Epidermal melanocyte (primary cell): ENCODE data around the gene NEMP1.
"Not testable (repeated sequence)": the region's sequence is repeated elsewhere in the genome, so short reads cannot be mapped to it uniquely, and the experiment has no call there.

Experiments used
- DNase-seq: peaks from one replicate; pipeline ENCODE4 v3.0.0; 2011; ENCODE audit warnings: low spot score; ENCODE audit not compliant: insufficient read length

The NEMP1 gene

DNA sequence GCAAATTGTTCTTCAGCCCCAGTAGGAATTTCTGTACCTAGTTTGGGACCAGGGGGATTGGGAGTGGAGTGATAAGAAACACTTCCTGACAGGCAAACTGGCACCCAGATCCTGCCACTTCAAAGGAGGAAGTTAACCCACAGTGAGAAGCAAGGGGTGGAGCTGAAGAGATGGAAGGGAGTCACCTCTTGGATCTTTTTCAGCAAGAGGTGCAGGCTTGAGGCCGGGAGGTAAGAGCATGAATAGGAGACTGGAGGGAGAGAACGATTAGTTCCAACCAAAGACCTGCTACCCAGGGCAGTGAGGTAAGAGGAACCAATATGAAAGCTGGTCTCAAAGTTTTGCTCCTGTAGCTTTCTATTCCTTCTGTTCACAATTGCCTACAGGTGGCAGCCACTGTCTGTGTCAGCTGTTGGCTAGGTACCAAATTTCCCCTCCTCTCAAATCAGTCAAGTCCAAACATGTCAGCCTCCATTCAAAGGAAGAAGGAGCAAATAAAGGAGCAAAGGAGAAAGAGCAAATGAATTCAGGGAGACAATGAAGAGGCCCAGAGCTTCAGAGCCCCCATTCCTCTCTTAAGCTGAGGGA, 47.4 kb downstream of the NEMP1 start:
- DNase-seq = no peak

DNA sequence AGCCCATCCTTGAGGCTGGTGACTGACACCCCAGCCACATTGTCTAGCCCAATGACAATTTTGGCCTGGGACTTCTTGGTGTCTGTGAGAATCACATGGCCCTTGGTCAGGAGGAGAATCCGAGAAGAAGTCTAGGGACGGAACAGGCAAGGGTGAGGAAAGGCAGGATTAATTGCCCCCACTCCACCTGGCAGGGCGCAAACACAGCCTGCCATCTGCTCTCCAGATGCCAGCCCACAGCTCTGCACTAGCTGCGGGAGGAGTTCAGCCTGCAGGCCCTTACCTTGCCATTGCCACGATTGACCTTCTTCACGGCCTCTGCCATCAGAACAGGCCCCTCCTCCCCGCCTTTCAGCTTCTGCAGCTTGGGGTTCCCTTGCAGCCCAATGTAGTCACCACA, 49.1 kb downstream of the NEMP1 start:
- DNase-seq = no peak

DNA sequence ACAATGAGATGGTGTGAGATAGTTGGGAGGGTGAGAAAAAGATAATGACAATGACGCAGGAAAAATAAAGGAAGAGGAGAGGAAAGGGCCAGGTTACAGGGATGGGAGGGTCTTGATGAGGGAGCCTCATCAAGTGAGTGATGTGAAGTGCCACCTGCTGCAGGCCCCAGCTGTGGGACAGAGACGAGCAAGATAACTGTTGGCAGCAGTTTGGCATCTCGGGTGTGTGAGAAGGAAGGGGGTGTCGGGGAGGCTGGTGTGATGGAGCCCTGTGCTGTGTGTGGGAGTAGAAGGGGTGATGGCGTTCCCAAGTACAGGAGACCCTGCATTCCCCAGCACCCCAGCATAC, 50.8 kb downstream of the NEMP1 start:
- no peak for DNase-seq

DNA sequence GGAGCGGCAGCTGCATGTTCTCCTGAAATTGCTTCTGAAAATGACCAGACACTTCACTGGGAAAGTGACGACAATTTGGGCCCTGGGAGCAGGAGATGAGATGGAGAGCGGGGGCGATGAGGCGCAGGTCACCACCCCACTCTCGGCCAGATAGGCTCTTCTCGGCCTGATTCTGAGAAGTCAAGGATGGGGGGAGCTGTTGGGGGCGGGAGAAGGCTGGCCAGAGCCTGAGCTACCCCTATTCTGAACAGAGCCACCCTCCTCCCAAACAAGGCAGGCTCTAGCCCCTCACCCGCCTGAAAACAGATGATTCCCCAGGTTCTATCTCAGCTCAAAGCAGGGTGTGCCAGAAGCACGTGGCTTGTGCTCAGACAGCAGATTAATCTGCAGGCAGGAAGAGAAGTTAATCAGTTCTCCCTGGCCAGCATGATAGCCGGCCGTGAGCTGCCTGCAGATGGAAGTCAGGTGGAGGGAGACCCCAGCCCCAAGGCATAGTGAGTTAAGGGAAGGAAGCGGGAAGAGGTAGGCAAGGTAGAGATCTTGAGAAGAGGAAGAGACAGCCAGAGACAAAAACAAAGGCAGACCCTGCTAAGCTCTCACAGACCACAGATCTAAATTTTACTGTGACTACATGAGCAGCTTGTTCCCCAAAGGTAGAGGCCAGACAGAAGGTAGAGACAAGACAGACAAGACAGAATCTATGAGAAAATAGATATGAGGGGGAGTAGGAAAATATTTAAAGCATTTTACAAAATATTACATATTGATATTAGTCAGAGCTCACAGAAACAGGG, 51.4 kb downstream of the NEMP1 start:
- no peak for DNase-seq

DNA sequence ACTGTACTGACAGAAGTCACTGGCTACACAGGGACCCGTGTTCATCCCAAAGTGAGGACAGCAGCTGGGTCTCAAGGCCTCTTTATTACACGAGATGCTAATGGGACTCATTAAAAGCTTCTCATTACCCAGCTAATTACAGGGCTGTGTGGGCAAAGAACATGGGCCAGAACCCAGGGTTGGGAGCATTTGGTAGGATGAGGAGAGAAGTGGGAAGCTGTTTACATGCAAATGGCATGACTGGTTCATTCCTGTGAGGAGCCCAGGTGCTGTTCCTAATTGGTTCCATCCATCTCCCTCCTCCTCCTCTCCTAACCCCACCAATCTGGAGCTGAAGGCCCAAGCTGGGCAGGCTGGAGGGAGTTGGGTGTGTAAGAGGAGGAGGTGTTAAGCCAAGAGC, 53.4 kb downstream of the NEMP1 start:
- DNase-seq = no peak

DNA sequence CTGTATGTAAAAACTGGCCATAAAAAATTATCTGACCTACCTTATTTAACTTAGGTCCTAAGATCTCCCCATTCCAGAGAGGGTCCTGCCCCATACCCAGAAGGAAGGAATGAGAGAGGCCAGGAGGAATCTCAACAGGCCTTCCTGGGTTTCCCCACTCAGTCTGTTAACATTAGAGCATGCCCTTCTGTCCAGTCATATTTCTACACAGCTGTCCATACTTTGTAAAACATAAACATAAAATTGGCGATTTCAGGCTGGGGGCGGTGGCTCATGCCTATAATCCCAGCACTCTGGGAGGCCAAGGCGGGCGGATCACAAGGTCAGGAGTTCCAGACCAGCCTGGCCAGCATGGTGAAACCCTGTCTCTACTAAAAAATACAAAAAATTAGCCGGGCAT, 56.3 kb downstream of the NEMP1 start:
- not testable (repeated sequence) for DNase-seq

DNA sequence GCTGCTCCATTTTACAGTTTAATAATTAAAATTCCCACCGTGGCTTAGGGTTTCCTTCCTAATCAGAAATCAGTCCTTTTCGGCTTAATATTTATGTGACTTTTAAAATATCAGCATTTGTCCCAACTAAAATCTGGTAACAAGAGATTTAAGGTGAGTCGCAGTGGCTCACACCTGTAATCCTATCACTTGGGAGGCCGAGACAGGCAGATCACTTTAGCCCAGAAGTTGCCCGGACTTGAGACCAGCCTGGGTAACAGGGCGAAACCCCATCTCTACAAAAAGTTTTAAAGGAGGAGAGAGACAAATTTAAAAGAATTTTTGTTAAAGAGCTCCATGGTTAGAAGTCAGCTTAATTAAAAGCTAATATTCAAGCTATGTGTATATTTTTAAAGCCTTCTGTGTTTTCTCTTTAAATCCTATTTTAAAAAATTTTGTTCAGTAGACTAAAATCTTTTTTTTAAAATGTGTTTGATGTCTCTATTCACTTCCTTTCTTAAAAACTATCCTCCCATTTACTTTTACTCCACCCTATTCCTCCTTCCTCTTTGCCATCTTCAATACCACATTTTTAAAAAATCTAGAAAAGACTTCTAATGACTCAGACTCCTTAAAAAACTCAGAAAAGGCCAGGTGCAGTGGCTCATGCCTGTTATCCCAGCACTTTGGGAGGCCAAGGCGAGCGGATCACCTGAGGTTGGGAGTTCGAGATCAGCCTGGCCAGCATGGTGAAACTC, 58.4 kb downstream of the NEMP1 start:
- DNase-seq = no peak

DNA sequence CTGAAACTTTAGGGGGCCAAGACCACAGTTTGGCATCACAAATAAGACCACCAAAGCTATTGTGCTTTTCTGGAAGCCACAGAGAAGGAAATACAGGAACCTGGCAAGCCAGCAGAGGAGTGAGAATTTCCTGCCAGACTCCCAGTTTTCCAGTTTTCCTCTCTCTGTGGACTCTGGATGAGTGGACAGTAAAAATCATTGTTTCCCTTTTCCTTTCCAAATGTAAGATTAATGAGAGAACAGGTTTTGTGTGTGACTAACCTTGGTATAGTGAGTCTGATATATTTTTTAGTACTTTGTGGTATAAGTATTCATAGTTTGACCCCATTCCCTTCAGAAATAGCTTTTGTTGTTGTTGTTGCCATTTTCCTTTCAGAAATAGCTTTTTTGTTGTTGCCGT, 59.7 kb downstream of the NEMP1 start:
- no peak for DNase-seq

DNA sequence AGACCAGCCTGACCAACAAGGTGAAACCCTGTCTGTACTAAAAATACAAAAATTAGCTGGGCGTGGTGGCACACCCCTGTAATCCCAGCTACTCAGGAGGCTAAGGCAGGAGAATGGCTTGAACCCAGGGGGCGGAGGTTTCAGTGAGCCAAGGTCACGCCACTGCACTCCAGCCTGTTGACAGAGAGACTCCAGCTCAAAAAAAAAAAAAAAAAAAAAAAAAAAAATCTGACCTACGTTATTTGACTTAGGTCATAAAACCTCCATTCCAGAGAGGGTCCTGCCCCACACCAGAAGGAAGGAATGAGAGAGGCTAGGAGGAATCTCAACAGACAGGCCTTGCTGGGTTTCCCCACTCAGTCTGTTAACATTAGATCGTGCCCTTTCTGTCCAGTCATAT, 60.2 kb downstream of the NEMP1 start:
- DNase-seq = not testable (repeated sequence)

DNA sequence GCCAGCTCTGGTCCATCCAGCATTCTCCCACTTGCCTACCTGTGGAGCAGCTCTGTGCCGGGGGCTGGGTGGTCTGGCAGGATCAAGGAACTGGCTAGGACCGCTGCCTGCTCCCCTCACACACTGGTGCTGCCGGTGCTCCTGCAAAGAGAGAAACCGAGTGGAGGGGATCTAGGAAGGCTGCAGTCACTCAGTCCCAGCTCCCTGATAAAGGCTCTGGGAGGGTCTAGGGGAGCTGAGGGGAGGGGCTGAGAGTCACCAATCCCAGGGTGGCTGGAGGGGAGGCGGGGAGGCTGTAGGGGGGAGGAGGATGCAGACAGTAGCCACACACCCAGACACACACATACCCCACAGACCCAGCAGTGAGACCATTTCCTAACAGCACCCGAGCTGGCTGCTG, 62.2 kb downstream of the NEMP1 start, which contains the start of gene TAC3:
TSS of gene TAC3 (minus strand) at position 182 of the 400 bp plus-strand sequence. CDS start 732 bp downstream, outside the sequence.
- no peak for DNase-seq

DNA sequence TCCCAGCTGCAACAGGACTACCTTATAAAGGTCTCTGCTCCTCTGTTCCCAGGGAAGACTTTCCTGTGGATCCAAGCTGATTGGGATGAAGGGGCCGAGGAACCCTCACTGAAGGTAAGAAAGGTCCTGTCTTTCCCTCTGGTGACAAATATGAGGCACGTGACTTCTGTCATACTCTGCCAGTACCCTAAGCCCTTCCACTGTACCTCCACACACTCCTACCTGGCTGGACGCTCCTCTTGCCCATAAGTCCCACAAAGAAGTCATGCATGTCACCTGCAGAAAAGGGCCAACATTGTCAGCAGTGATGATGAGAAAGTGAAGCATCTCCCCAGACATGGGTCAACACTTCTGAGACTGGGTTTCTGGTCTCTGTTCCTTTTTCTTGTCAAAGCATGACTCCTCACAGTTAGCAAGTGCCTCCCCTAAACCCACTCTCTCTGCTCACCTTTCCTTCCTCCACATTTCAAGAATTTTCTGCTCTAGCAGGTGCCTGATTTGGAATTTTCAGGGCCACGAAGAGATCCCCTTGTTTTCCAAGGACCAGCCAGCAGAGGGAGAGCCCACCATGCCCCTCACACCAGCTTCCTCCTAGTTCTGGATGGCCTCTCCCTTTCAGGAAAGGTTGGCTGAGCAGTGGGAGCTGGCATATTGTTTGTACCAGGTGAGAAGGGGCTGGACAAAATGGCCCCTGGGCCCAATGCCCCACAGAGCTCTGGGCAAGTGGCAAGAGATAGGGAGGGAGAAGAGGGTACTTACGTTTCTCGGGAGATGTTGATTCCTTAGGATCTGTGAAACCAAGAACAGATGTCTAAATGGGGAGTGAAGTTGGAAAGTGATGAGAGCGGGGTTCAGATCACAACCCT, 65.8 kb downstream of the NEMP1 start:
- no peak for DNase-seq

DNA sequence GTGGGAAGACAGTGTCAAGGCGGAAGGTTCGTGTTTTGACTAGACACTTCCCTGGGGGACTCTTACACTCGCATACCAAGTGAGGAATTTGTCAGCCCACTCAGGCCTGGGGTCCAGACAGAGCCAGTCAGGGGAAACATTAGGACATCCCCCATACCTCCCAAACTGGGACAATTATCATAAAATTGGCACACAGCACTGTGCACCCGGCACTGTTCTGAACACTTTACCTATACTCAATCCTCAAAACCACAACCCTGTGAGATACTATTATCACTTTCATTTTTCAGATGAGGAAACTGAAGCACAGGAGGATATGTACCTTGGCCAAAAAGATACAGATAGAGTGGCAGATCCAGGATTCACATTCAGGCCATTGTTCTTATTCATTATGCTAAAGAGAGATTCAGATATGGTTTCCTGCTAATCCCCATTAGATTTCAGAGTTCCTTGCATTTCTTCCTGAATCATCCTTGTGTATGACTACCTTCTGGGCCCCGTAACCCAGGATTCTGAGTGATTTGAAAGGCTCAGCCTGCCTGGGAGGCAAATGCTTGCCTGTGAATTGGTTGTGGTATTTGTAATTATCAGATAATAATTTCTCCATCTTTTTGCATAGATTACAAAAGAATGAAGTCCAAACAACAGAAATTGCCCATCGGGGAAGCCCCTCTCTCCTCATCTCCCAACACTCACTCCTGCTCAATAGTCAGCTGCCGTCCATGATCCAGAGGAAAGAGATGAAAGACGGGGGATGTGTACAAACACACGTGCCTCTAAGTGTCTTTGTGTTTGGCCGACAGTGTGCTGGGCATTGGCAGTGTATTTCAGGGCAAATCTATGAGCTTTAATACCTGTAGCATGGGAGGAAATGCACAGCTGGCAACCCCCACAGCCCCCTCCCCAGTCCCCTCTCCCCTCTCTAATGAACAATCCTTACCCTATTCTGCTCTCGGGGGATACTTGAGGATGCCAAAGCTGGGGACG, 66.9 kb downstream of the NEMP1 start:
- no peak for DNase-seq

DNA sequence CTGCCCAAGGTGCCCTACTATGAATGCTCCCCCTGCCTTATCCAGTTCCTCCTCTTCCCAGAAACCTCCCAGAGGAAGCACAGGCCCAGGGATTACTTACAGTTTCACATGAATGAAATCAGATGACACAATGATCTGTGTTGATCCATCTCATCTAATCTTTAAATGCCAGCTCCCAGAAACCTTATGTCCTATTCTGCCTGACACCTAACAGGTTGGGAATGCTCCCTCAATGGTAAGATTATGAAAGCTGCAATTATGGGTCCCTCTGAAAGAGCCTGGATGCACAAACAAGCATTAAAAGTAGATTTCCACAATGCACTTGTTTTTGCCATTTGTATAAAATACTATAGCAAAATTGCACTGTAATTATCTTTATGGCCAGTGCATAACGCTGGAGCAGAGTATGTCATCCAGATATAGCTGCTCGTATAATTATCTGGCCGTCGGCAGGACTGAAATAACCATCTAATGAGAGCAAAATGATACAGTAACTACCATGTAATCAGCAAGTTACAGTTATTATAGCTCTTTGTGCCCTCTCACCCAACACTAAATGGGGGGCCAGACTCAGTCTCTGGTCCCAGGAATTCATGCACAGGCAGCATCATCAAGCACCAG, 67.9 kb downstream of the NEMP1 start:
- no peak for DNase-seq

DNA sequence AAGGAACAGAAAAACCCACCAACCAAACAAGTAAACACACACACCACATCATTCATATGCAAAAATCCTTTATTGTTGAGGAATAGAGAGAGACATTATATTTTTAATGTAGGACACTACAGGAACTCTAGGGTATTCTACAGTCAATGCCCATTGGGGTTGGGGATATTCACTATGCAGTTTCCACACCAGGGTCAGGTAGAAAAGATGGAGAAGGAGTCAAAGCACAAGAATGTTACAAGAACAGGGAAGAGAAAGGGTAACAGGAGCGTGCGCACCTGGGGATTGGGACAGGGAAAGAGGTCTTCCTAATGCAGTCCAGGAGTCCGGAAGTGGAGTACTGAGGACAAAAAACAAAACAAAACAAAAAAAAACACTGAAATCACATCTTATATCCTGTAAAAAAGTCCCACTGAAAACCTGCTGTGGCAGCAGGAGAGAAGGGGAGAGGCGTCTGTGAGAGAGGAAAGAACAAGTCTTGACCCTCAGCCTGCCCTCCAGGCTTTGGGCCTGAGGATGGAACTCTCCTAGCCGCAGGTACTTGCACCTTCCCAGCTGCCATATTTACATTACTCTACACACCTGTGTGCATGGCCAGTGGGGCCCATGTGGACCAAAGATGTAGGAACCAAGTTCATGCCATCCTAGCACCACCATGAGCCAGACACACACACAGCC, 68.5 kb downstream of the NEMP1 start:
- no peak for DNase-seq

DNA sequence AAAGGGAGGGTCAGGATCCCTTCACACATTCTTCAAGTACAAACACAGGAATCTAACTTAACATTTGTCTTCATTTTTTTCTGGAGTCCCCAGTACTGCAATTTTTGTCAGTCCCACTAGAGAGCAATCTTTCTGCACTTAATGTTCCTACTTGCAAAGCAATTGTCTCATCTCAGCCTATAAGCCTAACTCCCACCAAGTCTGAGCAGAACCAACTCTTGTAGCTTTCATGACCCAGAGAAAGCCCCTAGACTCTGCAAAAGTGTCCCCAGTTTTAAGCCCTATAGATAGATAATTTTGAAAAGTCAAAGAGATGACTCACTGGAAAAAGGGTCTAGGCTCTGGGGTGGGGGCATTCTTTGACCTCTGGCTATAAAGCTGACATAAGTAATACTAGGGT, 70.4 kb downstream of the NEMP1 start:
- DNase-seq = peak; percentile 76

DNA sequence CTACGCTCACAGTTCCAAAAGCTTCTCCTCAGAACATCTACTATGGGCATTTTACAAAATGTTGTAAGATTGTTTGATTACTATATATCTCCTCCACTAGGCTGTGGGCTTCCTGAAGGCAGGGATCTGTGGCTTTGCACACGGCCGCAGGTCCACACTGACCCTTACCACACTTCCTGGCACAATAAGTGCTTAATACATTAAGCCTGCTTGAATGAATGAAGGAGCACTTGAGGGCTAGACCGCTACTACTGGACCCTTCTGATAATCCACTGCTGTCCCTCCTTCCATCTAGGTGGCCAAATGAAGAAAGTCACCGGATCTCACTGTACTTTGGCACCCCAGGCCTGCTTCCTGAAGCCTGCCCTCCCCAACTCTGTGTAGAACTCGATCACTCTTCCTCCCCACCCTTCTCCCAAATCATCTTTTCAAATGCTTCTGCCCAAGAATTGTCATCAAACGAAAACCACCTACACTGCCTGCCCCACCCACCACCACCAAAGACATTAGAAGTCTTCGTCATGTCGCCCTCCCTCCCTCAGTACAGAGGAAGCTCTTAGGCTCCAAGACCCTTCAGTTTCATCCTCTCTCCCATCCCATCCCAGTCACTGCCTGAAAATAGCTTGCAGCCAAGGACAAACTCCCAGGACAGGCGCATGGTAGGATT, 71.6 kb downstream of the NEMP1 start:
- no peak for DNase-seq

DNA sequence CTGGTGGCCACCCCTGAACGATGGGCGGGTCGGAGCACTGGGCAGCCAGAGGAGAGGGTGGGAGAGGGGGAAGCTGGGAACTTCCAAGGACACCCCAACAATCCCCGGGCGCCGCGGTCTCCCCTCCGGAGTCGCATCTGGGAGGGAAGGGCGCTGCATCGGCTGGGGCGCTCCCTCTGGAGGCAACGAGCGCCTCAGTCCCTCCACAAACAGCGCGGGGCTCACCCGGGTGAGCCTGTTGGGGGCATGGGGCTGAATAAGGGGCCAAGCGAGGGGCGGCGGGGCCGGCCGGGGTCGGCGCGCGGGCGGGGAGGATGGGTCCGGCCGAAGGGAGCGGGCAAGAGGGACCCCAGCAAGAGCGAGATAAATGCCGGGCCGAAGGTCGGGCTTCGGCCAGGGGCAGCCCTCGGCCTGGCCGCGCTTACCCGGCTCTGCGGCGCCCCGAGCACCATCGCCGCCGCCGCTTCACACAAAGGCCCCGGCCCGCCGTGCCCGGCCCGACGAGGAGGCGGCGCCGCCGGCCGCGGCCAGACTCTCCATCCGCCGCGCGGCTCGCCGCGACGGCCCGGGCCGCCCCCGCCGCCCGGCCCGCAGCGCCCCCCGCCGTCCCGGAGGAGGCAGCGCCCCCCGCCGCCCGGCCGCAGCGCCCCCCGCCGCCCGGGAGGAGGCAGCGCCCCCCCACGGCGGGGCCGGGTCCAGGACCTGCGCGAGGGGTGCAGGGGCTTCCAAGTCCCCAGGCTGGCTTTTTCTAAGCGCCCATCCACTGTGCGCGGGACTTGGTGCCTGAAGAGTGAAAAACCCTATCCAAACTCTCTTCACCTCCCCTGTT, 72.4 kb downstream of the NEMP1 start, which contains the start of gene ZBTB39:
TSS of gene ZBTB39 (minus strand) at position 567 of the 829 bp plus-strand sequence. CDS start 1,629 bp downstream, outside the sequence.
- peak; percentile 64 for DNase-seq
